IMR-90 (cell line): Measurements from ENCODE around the gene SPTY2D1. TPM values are rescaled to one million over a fixed set of nuclear protein-coding genes. Genes with fewer than 3 reads are reported as not detected.

Experiments used
- ATAC-seq: fragments of 200-7000 bp; cut with Tn5 transposase; 2 replicates; pipeline ENCODE4 v1.9.1; 2020; ENCODE audit warnings: low read depth, mild to moderate bottlenecking, moderate library complexity
- BruUV-seq: library from RNA; stranded (reverse); fragments of 400-500 nt; replicated peaks from 2 replicates; lab custom pipeline; 2021; lab: Mats Ljungman, UMichigan
- CTCF ChIA-PET: fragments of 300-600 bp; formaldehyde crosslinking; extraction: SDS; loops from one replicate; lab custom pipeline; 2021; ENCODE audit warnings: antibody characterized with exemption; lab: Yijun Ruan, JAX
- POLR2A ChIA-PET: fragments of 300-600 bp; sonication (Branson Sonifier 250); formaldehyde crosslinking; loops from one replicate; lab custom pipeline; 2022; ENCODE audit warnings: antibody characterized with exemption; ENCODE audit not compliant: unreplicated experiment; lab: Charles Lee
- DNase-seq: peaks from one replicate; pipeline ENCODE4 v3.0.0; 2013
- H2AFZ ChIP-seq: replicated peaks from 2 replicates; pipeline ENCODE3; 2013; ENCODE audit warnings: low read length, mild to moderate bottlenecking; ENCODE audit not compliant: poor library complexity
- H2AK5ac ChIP-seq: 2 replicates; pipeline ENCODE4 v1.6.1; 2013; ENCODE audit warnings: low read depth, low read length, inconsistent platforms
- H2AK9ac ChIP-seq: replicated peaks from 2 replicates; pipeline ENCODE3; 2013; ENCODE audit warnings: mild to moderate bottlenecking, low read depth, low read length, moderate library complexity; ENCODE audit not compliant: poor library complexity
- H2BK120ac ChIP-seq: 2 replicates; pipeline ENCODE4 v1.6.1; 2013; ENCODE audit warnings: low read depth, low read length, inconsistent platforms
- H2BK15ac ChIP-seq: 3 replicates; pipeline ENCODE4 v1.6.1; 2013; ENCODE audit warnings: low read depth, low read length, inconsistent platforms
- H2BK20ac ChIP-seq: 2 replicates; pipeline ENCODE4 v1.6.1; 2013; ENCODE audit warnings: low read depth, mild to moderate bottlenecking, inconsistent platforms, low read length, moderate library complexity
- H2BK5ac ChIP-seq: 2 replicates; pipeline ENCODE4 v1.6.1; 2013; ENCODE audit warnings: mild to moderate bottlenecking, low read depth, low read length, inconsistent platforms; ENCODE audit not compliant: poor library complexity, severe bottlenecking
- H3K14ac ChIP-seq: replicated peaks from 2 replicates; pipeline ENCODE4 v1.6.1; 2013; ENCODE audit warnings: low read depth, low read length, inconsistent platforms
- H3K18ac ChIP-seq: 2 replicates; pipeline ENCODE4 v1.6.1; 2013; ENCODE audit warnings: low read depth, low read length, control low read depth
- H3K23ac ChIP-seq: 2 replicates; pipeline ENCODE4 v1.6.1; 2013; ENCODE audit warnings: low read depth, low read length, inconsistent platforms
- H3K27ac ChIP-seq: 2 replicates; pipeline ENCODE4 v1.5.1; 2013; ENCODE audit warnings: mild to moderate bottlenecking, control low read depth, low read length; ENCODE audit not compliant: insufficient read depth
- H3K27me3 ChIP-seq: 2 replicates; pipeline ENCODE4 v1.6.1; 2013; ENCODE audit warnings: low read length; ENCODE audit not compliant: control insufficient read depth, insufficient read depth
- H3K36me3 ChIP-seq: 2 replicates; pipeline ENCODE4 v1.6.1; 2013; ENCODE audit warnings: low read length, mixed read lengths; ENCODE audit not compliant: control insufficient read depth, insufficient read depth
- H3K4ac ChIP-seq: 2 replicates; pipeline ENCODE4 v1.6.1; 2013; ENCODE audit warnings: low read depth, low read length, inconsistent platforms
- H3K4me1 ChIP-seq: 2 replicates; pipeline ENCODE4 v1.6.1; 2013; ENCODE audit warnings: low read length, mixed read lengths; ENCODE audit not compliant: control insufficient read depth, insufficient read depth
- H3K4me2 ChIP-seq: 2 replicates; pipeline ENCODE4 v1.6.1; 2013; ENCODE audit warnings: low read depth, mild to moderate bottlenecking, control low read depth, low read length, moderate library complexity
- H3K4me3 ChIP-seq: 2 replicates; pipeline ENCODE4 v1.5.1; 2013; ENCODE audit warnings: low read depth, mild to moderate bottlenecking, control low read depth, low read length, moderate library complexity; ENCODE audit not compliant: insufficient read depth
- H3K56ac ChIP-seq: 2 replicates; pipeline ENCODE4 v1.6.1; 2013; ENCODE audit warnings: low read length, inconsistent platforms; ENCODE audit not compliant: insufficient read depth; ENCODE audit errors: extremely low read depth
- H3K79me1 ChIP-seq, 2 experiments: 2 replicates each; pipeline ENCODE4 v1.6.1; 2013; ENCODE audit warnings: low read length in 2 of 2, inconsistent platforms in 1 of 2, low read depth in 1 of 2
- H3K9ac ChIP-seq: 2 replicates; pipeline ENCODE4 v1.6.1; 2013; ENCODE audit warnings: low read depth, low read length, control low read depth
- H3K9me1 ChIP-seq: 2 replicates; pipeline ENCODE4 v1.6.1; 2013; ENCODE audit warnings: low read length, inconsistent platforms; ENCODE audit not compliant: insufficient read depth
- H3K9me3 ChIP-seq: 2 replicates; pipeline ENCODE4 v1.6.1; 2013; ENCODE audit warnings: low read length; ENCODE audit not compliant: control insufficient read depth, insufficient read depth
- H4K20me1 ChIP-seq: 2 replicates; pipeline ENCODE4 v1.6.1; 2013; ENCODE audit warnings: low read length, inconsistent platforms; ENCODE audit not compliant: insufficient read depth
- H4K5ac ChIP-seq: 2 replicates; pipeline ENCODE4 v1.6.1; 2013; ENCODE audit warnings: mild to moderate bottlenecking, low read depth, low read length, control low read depth
- H4K8ac ChIP-seq, 2 experiments: 2 replicates each; pipeline ENCODE4 v1.6.1; 2013; ENCODE audit warnings: low read depth in 2 of 2, low read length in 2 of 2, control low read depth in 1 of 2, inconsistent platforms in 1 of 2
- H4K91ac ChIP-seq: 2 replicates; pipeline ENCODE4 v1.6.1; 2013; ENCODE audit warnings: low read depth, low read length, inconsistent platforms; ENCODE audit not compliant: insufficient read depth
- CEBPB ChIP-seq: IDR thresholded peaks from 2 replicates; pipeline ENCODE4 v1.6.1; 2012; ENCODE audit warnings: low read depth, low read length, improper control_type of control experiment
- CHD1 ChIP-seq: IDR thresholded peaks from 2 replicates; pipeline ENCODE4 v1.6.1; 2012; ENCODE audit warnings: low read depth, low read length, improper control_type of control experiment
- FOS ChIP-seq: fragments of 150-350 bp; IDR thresholded peaks from 2 replicates; pipeline ENCODE4 v1.6.1; 2016; ENCODE audit warnings: low read depth, low read length
- MAFK ChIP-seq: IDR thresholded peaks from 2 replicates; pipeline ENCODE4 v1.6.1; 2012; ENCODE audit warnings: low read depth, low read length, improper control_type of control experiment
- dilution Hi-C: fragments of 300-500 bp; cut with HindIII; formaldehyde crosslinking; loops from one replicate; pipeline ENCODE4 v1.14.3; 2018; ENCODE audit warnings: low sequenced_read_pairs; ENCODE audit not compliant: unreplicated experiment
- in situ Hi-C: fragments of 300-500 bp; cut with MboI; formaldehyde crosslinking; loops from 3 replicates; pipeline ENCODE4 v1.14.3; 2019; ENCODE audit warnings: low sequenced_read_pairs, inconsistent platforms, mixed read lengths
- intact Hi-C: fragments of 100-400 bp; cut with micrococcal nuclease; formaldehyde crosslinking; loops from 2 replicates; pipeline ENCODE4 v1.10.0; 2022
- polyA plus RNA-seq, 3 experiments: library from polyadenylated mRNA; depleted of rRNA; stranded (reverse); fragments of >200 nt; gene quantifications; 2 replicates each; pipeline ENCODE4 v1.2.3, GENCODE V29; 2012; ENCODE audit warnings: low replicate concordance in 1 of 3
- total RNA-seq: library from RNA; depleted of rRNA; stranded (reverse); fragments of >200 nt; gene quantifications from 2 replicates; pipeline ENCODE4 v1.2.3, GENCODE V29; 2012

SPTY2D1 gene
- total and polyA plus RNA-seq, 2 of the 4 experiments (the other 2 are of a cell fraction), result 10.3 to 36.6 TPM

GRCh38 chr11:18566406-18566805, 67.7 kb downstream of the SPTY2D1 start:
- no peak overlapping the region for H4K5ac ChIP-seq
- no peak overlapping the region for H3K23ac ChIP-seq
- H3K4me2 ChIP-seq, result no peak overlapping the region
- H3K36me3 ChIP-seq, result peaks cover 15% of the 10 kb centered on the region
- TF ChIP-seq CEBPB (peak; percentile 68), FOS (no peak), MAFK (no peak), CHD1 (no peak)
- H3K9me1 ChIP-seq, result no peaks in the 10 kb centered on the region
- in situ Hi-C loops (no loop called here), intact Hi-C loops (no loop called here), dilution Hi-C loops (no loop called here)
- H2AK5ac ChIP-seq, result no peak overlapping the region
- H2BK20ac ChIP-seq, result no peak overlapping the region
- H2AK9ac ChIP-seq, result no peak overlapping the region
- H2BK5ac ChIP-seq, result no peak overlapping the region
- H3K9ac ChIP-seq, result no peak overlapping the region
- no peak overlapping the region for H3K14ac ChIP-seq
- ChIA-PET POLR2A (no interaction called here), CTCF (interaction anchor here (0.6 kb wide), 1 partner anchor 19 kb away, joined by 3 read pairs; no protein-coding TSS in a partner anchor)
- no TSS peak for BruUV-seq
- H4K91ac ChIP-seq, result no peak overlapping the region
- no peak overlapping the region for H4K8ac ChIP-seq
- no peak overlapping the region for H3K4ac ChIP-seq
- peaks cover 4% of the 10 kb centered on the region; the same call in 1 of the 2 replicates for H3K4me1 ChIP-seq
- no peak overlapping the region for H2BK15ac ChIP-seq
- H2BK120ac ChIP-seq, result no peak overlapping the region
- H3K18ac ChIP-seq, result no peak overlapping the region
- no peak overlapping the region for H2AFZ ChIP-seq
- H4K20me1 ChIP-seq, result no peaks in the 10 kb centered on the region
- no peak for ATAC-seq
- H3K27me3 ChIP-seq, result no peaks in the 10 kb centered on the region
- no peak overlapping the region for H3K27ac ChIP-seq
- H3K56ac ChIP-seq, result no peak overlapping the region
- H3K9me3 ChIP-seq, result no peaks in the 10 kb centered on the region
- peaks cover 0 to 11% of the 10 kb centered on the region in 2 experiments; a peak in 3 of 4 replicates for H3K79me1 ChIP-seq
- peak; percentile 29 for DNase-seq
- no peak overlapping the region for H3K4me3 ChIP-seq
